ENCODE results near the gene ZNF594.
"Not testable (repeated sequence)": the region's sequence is repeated elsewhere in the genome, so short reads cannot be mapped to it uniquely, and the experiment has no call there.

- not testable (repeated sequence) for TF ChIP-seq CTCF (IDR thresholded peaks at IDR 0.05 in 4 of 5, conservative IDR thresholded peaks at IDR 0.05 in 1 of 5); POLR2A (IDR thresholded peaks at IDR 0.05)
Observed at GRCh38 chr17:5130261-5130660, 61.4 kb downstream of the ZNF594 start.
